ENCODE measurements around the gene NDUFAF3. TPM values are rescaled to one million over a fixed set of nuclear protein-coding genes. Genes with fewer than 3 reads are reported as not detected.

NDUFAF3 gene
- total and polyA plus RNA-seq, 10 donors: 63.8 to 98.5 (median 78.7) TPM

GRCh38 chr3:49009396-49009795 is 12.5 kb upstream of the NDUFAF3 start:
- 82 to 96% (median 86%) methylated on average over 3 of the region's 3 CpGs for WGBS, 5 donors

DNA sequence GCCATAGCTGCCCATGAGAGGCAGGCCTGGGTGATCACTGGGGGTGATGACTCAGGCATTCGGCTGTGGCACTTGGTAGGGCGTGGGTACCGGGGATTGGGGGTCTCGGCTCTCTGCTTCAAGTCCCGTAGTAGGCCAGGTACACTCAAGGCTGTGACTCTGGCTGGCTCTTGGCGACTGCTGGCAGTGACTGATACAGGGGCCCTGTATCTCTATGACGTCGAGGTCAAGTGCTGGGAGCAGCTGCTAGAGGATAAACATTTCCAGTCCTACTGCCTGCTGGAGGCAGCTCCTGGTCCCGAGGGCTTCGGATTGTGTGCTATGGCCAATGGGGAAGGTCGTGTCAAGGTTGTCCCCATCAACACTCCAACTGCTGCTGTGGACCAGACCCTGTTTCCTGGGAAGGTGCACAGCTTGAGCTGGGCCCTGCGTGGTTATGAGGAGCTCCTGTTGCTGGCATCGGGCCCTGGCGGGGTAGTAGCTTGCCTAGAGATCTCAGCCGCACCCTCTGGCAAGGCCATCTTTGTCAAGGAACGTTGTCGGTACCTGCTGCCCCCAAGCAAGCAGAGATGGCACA is 9.4 kb upstream of the NDUFAF3 start:
- WGBS, 5 donors: 58 to 86% (median 81%) methylated on average over 6 to 17 of the region's 17 CpGs

More at GRCh38 chr3:49009396-49009795, 12.5 kb upstream of the NDUFAF3 start:
- H3K4me3 ChIP-seq: no peak overlapping the region
- no peaks in the 10 kb centered on the region for H3K9me3 ChIP-seq
- no peaks in the 10 kb centered on the region for H3K27me3 ChIP-seq (replicated peaks in 1 of 7)
- peaks cover 0 to 48% (median 25%) of the 10 kb centered on the region in 6 donors for H3K36me3 ChIP-seq
- H3K4me1 ChIP-seq: peaks cover 22 to 78% (median 49%) of the 10 kb centered on the region in 6 donors
- intact Hi-C loops (cut with DNase I; ENCODE audit: low total_unique reads): no loop called here
- TF ChIP-seq POLR2AphosphoS5 (IDR thresholded peaks at IDR 0.05): no peak
- no peak for TF ChIP-seq POLR2A (IDR thresholded peaks at IDR 0.05)
- TF ChIP-seq, protein P1, sequence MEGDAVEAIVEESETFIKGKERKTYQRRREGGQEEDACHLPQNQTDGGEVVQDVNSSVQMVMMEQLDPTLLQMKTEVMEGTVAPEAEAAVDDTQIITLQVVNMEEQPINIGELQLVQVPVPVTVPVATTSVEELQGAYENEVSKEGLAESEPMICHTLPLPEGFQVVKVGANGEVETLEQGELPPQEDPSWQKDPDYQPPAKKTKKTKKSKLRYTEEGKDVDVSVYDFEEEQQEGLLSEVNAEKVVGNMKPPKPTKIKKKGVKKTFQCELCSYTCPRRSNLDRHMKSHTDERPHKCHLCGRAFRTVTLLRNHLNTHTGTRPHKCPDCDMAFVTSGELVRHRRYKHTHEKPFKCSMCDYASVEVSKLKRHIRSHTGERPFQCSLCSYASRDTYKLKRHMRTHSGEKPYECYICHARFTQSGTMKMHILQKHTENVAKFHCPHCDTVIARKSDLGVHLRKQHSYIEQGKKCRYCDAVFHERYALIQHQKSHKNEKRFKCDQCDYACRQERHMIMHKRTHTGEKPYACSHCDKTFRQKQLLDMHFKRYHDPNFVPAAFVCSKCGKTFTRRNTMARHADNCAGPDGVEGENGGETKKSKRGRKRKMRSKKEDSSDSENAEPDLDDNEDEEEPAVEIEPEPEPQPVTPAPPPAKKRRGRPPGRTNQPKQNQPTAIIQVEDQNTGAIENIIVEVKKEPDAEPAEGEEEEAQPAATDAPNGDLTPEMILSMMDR (IDR thresholded peaks at IDR 0.05 in 8 of 11, conservative IDR thresholded peaks at IDR 0.05 in 3 of 11): no peak
- DNase-seq: no peak
- H3K27ac ChIP-seq: no peak overlapping the region

DNA sequence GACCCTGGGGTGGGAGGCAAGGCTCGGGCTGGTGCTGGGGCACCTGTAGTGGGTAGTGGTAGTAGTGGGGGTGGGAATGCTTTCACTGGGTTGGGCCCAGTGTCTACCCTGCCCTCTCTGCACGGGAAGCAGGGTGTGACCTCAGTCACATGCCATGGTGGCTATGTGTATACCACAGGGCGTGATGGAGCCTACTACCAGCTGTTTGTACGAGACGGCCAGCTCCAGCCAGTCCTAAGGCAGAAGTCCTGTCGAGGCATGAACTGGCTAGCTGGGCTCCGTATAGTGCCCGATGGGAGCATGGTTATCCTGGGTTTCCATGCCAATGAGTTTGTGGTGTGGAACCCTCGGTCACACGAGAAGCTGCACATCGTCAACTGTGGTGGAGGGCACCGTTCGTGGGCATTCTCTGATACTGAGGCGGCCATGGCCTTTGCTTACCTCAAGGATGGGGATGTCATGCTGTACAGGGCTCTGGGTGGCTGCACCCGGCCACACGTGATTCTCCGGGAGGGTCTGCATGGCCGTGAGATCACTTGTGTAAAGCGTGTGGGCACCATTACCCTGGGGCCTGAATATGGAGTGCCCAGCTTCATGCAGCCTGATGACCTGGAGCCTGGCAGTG is 8.7 kb upstream of the NDUFAF3 start:
- H3K4me1 ChIP-seq: peaks cover 23 to 83% (median 47%) of the 10 kb centered on the region in 6 donors
- no peaks in the 10 kb centered on the region for H3K9me3 ChIP-seq
- TF ChIP-seq POLR2A (IDR thresholded peaks at IDR 0.05) (no peak), POLR2AphosphoS5 (IDR thresholded peaks at IDR 0.05) (peak in 1 of 3 donors; percentile 16)
- TF ChIP-seq, protein P1 (IDR thresholded peaks at IDR 0.05 in 8 of 11, conservative IDR thresholded peaks at IDR 0.05 in 3 of 11): no peak
- H3K4me3 ChIP-seq: no peak overlapping the region
- no peak for DNase-seq
- WGBS, 5 donors: 84 to 92% (median 87%) methylated on average over 14 to 19 of the region's 19 CpGs
- H3K36me3 ChIP-seq: peaks cover 0 to 76% (median 44%) of the 10 kb centered on the region in 6 donors
- no peaks in the 10 kb centered on the region for H3K27me3 ChIP-seq (replicated peaks in 1 of 7)
- H3K27ac ChIP-seq: peak overlapping the region in 4 of 8 donors; percentile 10 to 48 (median 24)
- intact Hi-C loops (cut with DNase I; ENCODE audit: low total_unique reads): no loop called here

More for the DNA sequence above, 9.4 kb upstream of the NDUFAF3 start:
- no peak for TF ChIP-seq POLR2A (IDR thresholded peaks at IDR 0.05)
- no peak for TF ChIP-seq POLR2AphosphoS5 (IDR thresholded peaks at IDR 0.05)
- TF ChIP-seq, protein P1 (IDR thresholded peaks at IDR 0.05 in 8 of 11, conservative IDR thresholded peaks at IDR 0.05 in 3 of 11): no peak
- H3K36me3 ChIP-seq: peaks cover 0 to 76% (median 44%) of the 10 kb centered on the region in 6 donors
- intact Hi-C loops (cut with DNase I; ENCODE audit: low total_unique reads): no loop called here
- no peaks in the 10 kb centered on the region for H3K9me3 ChIP-seq
- no peak overlapping the region for H3K4me3 ChIP-seq
- H3K27ac ChIP-seq: peak overlapping the region in 5 of 8 donors; percentile 10 to 48 (median 22)
- no peaks in the 10 kb centered on the region for H3K27me3 ChIP-seq (replicated peaks in 1 of 7)
- no peak for DNase-seq
- H3K4me1 ChIP-seq: peaks cover 26 to 81% (median 47%) of the 10 kb centered on the region in 6 donors

Measured in spleen (tissue), 11 donors.